Cortex of kidney (tissue), 1 donor: ENCODE results near the gene ANXA11.
"Not testable (repeated sequence)": the region's sequence is repeated elsewhere in the genome, so short reads cannot be mapped to it uniquely, and the experiment has no call there.

Experiments
- DNase-seq: peaks from one replicate; lab custom pipeline; 2025; lab: John Stamatoyannopoulos, UW

ANXA11 gene

GRCh38 chr10:80207768-80208370, 2.5 kb upstream of the ANXA11 start:
- no peak for DNase-seq

- DNase-seq = no peak
These were observed 929 bp upstream of the ANXA11 start for GRCh38 chr10:80206277-80206655.

DNA sequence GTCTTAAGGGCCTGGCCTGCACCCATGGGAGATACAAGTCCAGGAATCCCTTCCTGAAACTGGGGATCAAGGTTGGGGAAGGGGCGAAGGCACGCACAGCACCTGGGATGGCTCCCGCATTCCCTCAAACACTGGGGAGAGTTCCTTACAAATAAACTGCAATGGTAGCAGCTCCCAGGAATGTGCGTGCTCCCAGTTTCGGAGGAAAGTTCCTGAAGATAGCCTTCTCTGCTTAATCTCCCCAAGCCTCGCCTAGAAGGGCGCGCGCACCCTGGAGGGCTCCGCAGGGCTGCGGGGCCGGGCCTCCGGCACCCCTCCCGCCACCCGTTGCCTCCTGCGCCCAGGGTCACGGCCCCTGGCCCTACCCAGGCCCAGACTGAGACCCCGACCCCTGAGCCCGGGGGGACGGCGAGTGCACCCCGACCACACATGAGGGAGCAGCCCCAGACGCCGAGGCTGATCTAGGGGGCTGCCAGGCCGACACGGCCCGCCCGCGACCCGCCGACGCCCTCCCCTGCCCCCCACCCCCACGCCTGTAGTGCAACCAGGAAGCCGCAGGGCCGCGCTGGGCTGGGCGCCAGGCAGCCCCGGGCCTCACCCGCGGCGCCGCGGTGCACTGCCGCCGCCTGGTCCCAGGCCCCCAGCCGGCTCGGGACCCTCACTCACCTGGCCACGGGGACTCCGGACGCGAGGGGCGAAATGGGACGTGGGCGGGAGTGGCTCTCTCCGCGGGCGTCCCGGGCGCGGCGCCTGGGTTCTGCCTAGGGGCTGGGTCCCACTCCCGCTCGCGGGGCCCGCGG, 460 bp downstream of the ANXA11 start:
- no peak for DNase-seq

DNA sequence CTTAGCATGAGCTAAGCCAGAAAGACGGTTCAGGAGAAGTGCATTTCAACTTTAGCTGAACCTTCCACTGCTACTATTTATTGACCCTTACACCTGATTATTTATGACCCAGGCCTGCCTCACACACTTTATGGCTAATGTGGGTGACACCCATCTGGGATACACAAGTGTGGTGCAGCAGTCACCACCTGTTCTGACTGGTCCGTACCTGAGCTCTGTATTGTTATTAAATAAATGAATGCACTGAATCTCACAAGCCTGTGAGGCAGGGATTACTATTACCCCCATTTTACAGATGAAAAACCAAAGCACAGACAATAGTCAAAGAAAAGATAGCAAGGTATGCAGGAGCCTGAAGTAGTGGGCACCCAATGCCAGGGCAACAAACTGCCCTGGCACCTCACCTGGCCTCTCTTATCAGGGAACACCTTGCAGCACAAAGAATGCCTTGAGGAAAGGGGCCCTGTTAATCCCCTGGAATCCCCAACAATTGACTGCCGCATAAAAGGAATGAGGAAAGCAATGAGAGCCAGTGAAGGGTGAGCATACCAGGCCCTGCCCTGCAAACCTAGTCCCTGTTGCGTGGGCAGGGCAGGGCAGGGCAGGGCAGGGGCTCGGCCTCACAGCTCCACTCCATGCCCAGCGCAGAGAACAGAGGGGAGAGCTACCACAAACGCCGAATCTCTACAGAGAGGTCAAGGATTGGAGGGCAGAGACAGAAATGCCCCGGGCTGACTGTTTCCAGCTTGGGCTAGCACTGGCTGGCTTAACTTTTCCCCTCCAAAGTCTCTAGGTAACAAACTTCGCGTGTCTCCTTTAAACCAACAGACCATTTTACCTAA, 1.3 kb downstream of the ANXA11 start:
- DNase-seq = no peak

GRCh38 chr10:80202934-80203834, 2.2 kb downstream of the ANXA11 start:
- DNase-seq = no peak

DNA sequence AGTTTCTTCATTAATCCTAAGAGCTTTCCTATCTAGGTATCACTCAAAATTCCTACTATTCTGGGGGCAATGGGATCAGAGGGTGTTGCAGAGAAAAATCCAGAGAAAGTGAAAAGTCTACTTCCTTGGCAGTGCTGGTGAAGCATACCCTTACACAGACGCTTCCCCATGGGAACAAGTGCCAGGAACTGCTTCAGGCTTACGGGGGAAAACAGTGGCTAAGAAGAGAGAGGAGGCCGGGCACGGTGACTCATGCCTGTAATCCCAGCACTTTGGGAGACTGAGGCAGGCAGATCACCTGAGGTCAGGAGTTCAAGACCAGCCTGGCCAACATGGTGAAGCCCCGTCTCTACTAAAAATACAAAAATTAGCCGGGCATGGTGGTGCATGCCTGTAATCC, 2.8 kb downstream of the ANXA11 start:
- DNase-seq = not testable (repeated sequence)

GRCh38 chr10:80201608-80202141, 3.7 kb downstream of the ANXA11 start:
- DNase-seq = no peak

DNA sequence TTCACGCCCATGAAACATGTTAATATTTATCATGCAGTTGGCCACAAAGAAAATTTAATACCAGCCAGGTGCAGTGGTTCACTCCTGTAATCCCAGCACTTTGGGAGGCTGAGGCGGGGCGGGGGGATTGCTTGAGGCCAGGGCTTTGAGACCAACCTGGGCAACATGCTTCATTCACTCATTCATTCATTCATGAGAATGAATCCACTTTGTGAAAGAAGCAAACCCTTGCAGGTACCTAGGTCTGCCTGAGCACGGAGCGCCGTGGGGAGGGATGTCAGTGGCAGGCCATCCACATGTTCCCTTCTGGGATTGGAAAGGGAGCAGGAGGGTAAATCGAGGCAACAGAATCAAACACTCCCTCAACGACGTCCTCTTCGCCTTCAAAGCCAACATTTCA, 4.7 kb downstream of the ANXA11 start:
- no peak for DNase-seq

DNA sequence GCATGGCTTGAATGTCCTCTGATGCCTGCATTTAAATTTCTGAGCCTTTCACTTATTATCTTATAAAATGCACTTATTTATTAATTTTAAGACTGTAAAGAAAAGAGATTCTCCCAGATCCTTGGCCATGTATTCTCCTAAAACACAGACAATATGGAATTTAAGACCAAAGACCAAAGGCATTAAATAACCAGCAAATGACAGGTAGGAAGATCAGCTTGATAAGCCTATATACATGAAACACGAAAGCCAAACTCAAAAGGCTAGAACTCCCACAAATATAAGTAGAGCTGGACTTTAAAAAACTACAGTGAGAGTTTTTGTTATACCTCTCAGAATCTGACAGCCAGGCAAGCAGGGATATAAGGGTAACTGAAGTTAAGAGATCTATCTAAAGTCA, 5.1 kb downstream of the ANXA11 start:
- DNase-seq = no peak

DNA sequence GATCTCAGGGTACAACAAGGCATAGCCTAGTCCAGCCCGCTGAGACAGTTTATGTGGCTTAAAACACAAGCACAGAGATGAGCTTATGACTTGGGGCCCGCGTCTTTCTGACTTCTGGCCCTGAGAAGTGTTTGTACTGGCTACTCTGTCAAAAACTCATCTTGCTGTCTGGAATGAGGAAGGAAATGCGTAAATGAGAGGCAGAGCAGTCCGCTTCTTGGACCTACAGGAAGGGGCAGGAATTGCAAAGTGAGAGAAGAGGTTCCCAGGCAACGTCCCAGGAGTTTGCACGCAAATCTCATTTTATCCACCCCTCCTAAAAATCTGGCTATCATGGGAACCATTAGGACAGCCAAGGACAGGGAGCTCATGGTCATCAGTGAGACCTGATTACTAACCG, 5.5 kb downstream of the ANXA11 start:
- no peak for DNase-seq

DNA sequence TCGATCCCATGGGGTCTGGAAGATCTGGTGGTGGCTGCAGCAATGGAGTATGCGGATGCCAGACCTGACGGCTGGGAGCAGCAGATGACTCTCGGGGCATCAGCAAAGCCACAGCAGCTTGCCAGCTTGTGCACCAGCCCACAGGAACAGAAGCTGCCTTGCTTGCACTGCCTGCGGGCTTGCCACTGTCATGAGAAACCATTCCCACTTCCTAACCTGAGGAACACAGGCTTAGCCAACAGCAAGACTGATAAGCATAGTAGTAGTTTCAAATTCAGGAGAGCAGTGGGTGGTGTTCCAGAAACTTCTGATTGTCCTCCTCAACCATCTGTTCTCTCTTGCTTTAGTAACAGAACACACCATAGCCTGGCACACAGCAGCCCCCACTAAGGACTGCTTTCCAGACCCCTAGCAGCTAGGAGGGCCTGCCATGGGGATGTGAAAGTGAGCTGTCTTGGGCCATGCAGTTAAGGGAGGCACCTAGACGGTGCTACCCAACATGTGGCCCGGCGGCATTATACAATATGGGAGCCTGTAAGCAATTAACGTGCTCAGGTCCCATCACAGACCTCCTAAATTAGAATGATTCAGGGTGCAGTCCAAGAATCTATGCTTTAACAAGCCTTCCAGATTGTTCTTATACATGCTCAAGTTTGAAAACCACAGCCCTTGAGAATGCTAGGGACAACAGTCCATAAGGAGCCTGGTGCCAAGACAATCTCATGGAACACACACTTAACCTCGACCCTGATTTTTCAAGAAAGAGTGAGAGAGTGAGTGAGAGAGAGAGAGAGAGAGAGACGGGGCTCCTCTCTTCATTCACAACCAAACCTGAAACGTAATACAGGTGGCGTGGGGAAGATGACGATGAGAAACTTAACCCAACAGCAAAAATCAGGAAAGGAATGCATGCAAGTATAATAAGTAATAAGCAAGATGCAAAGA, 7.1 kb downstream of the ANXA11 start:
- DNase-seq = no peak

- no peak for DNase-seq
These were observed 8.4 kb downstream of the ANXA11 start for GRCh38 chr10:80196950-80197315.

DNA sequence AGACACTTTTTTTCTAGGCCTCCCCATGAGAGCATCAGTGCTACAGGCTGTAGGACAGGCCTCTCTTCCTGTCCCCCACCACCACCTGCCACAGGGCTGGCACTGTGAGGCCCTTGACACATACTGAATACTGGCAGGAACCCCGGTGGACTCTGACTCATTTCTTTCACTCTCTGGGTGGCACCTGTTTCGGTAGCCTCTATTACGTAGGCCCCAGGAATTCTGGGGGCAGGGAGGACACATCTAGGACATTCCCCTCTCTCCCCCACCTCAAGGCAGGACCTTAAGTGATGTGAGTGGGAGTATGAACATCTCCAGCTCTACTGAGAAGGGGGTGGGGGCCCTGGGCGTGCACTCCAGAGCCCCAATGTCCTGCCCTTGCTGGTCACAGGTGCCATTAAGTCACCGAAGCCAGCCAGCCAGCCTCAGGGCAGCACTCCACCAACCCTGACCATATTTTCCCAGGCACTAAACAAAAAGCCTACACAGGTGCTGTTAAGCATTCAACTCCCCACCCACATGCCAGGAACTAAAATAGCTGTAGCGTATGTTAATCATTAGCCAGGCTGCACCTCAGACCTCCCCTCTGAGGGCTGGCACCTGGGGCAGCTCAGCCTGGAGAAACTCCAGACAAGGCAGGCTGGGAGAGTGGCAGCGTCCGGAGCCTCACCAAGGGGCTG, 8.9 kb downstream of the ANXA11 start:
- no peak for DNase-seq

DNA sequence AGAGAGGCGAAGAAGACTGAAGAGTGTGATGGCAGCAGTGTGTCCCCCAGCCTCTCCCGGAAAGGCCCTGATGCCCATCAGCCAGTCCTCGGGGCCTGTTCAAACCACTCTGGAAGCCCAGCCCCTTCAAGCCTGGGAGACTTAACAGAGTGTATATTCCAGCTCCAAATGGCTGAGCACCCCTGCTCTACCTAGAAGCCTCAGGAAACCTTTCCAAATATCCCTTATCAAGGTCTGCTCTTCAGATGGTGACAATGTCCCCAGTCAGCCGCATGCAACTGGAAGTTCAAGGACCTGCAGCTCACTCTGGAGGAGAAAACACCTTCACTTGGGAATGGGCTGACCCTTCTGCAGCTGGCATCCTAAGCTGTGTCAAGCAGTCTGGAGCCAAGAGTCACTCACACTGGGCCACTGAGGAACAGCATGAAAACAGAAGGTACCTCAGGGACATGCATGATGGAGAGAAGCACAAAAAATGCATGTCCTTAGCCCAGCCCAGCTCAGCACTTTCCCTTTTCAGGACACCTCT, 10.2 kb downstream of the ANXA11 start:
- no peak for DNase-seq

DNA sequence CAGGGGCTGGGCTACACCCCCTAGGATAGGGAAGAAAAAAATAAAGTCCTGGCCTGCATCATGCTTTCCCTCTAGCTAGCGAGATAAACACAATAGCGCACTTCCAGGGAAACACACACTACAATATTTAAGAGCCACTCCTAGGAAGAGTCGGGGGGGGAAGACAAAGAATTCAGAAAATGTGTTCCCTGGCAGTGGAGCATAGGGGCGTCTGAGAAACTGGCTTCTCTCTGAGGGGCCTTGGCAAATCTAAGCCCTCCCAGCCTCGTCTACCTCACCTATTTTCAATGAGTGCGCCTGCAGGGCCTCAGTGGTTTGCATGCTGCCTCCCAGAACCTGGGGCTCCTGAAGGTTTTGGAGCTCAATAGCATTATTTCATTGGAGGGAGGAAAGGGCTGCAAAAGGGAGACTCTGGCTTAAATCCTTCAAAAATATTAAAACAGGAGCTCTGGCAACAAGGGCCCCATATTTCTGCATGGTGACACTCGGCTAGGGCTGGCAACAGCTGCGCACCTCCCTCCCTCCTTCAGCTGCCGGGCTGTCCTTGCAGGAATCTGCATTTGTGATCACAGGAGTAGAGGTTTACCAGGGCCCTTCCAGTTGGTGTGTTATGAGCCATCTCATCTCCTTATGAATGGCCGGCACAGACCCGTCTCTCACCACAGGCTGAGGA, 10.8 kb downstream of the ANXA11 start:
- DNase-seq = no peak

- no peak for DNase-seq
These were observed 12.8 kb downstream of the ANXA11 start for GRCh38 chr10:80192553-80192952.

DNA sequence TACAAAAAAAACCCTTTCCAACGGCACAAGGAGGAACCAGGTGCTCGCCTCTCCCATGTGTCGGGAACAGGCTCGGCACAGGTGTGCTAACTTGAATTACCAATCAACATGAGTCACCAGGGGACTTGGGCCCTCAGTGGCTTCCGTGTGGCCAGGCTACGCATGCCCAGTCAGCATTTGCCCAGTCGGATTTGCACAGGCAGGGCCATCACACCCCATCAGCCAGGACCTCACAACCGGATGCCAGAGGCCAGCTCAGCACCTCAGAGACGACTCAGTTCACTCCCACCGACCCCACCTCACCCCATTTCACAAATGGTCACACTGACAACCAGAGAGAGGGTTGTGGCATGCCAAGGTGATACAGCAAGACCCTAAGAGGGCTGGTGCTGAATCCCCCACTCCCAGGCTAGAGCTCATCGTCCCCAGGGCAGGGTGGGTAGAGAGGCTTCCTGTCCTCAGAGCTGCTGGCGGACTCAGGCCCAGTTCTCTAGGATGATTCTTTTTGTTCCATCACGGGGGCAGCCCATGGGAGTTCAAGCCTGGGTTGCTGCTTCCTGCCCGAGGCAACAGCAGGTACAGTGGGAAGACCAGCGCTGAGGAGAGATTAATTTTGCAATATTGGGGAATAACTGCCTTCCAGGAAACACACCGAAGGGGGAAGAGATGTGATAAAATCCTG, 13.6 kb downstream of the ANXA11 start:
- DNase-seq = no peak

DNA sequence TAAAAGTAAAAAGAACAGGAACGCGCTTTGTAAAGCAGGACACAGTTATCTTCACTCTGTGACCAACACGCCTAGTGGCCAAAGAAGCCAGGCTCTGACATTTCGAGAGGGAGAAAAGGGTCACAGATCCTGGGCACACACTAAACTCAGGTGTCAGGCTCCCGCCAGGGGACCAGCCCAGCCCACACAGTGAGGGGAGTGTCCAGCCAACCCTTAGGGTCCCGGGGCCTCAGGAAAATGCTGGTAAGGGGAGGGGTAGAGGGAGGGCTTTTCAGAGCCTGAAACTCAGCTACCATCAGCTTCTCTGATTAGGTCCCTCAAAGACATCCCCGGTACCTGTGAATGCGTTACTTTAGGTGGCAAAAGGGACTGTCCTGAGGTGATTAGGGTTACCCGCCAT, 16.6 kb downstream of the ANXA11 start:
- no peak for DNase-seq
